H1 (cell line): ENCODE measurements around the gene C3orf52. TPM values are rescaled to one million over a fixed set of nuclear protein-coding genes. Genes with fewer than 3 reads are reported as not detected.

Source experiments
- CTCF ChIA-PET: fragments of 300-600 bp; sonication (Branson Sonifier 250); formaldehyde crosslinking; loops from one replicate; lab custom pipeline; 2021; ENCODE audit not compliant: partially characterized antibody; lab: Charles Lee
- POLR2A ChIA-PET: fragments of 300-600 bp; sonication (Branson Sonifier 250); formaldehyde crosslinking; loops from one replicate; lab custom pipeline; 2021; ENCODE audit warnings: inconsistent platforms; ENCODE audit not compliant: partially characterized antibody; lab: Charles Lee
- DNase-seq, 2 experiments: peaks; one replicate each; pipeline versions ENCODE4 v3.0.0 to v3.0.0-alpha.2; 2010 to 2022; ENCODE audit warnings: low spot score in 2 of 2, low read depth in 1 of 2, mixed read lengths in 1 of 2
- FAIRE-seq: peaks from 2 replicates; lab custom pipeline; 2011; peaks lifted over from hg19 to GRCh38; lab: Jason Lieb, UNC
- H2AFZ ChIP-seq: 2 replicates; pipeline ENCODE4 v1.8.1; 2012; ENCODE audit warnings: low read length, inconsistent platforms
- H2AK5ac ChIP-seq: 2 replicates; pipeline ENCODE4 v1.6.1; 2013; ENCODE audit warnings: low read depth, low read length
- H2BK120ac ChIP-seq: replicated peaks from 2 replicates; pipeline ENCODE3; 2013; ENCODE audit warnings: low read depth, low read length, inconsistent platforms
- H2BK12ac ChIP-seq: 2 replicates; pipeline ENCODE4 v1.6.1; 2013; ENCODE audit warnings: low read depth, low read length
- H2BK15ac ChIP-seq: 2 replicates; pipeline ENCODE4 v1.6.1; 2013; ENCODE audit warnings: low read length
- H2BK20ac ChIP-seq: 2 replicates; pipeline ENCODE4 v1.6.1; 2013; ENCODE audit warnings: low read length
- H2BK5ac ChIP-seq: 2 replicates; pipeline ENCODE4 v1.6.1; 2013; ENCODE audit warnings: low read depth, low read length
- H3K14ac ChIP-seq: 2 replicates; pipeline ENCODE4 v1.6.1; 2013; ENCODE audit warnings: inconsistent platforms; ENCODE audit not compliant: insufficient read length
- H3K18ac ChIP-seq: 2 replicates; pipeline ENCODE4 v1.6.1; 2013; ENCODE audit warnings: low read length; ENCODE audit errors: extremely low read depth
- H3K23ac ChIP-seq: 2 replicates; pipeline ENCODE4 v1.6.1; 2013; ENCODE audit warnings: inconsistent platforms; ENCODE audit not compliant: insufficient read length
- H3K23me2 ChIP-seq: 2 replicates; pipeline ENCODE4 v1.6.1; 2013; ENCODE audit warnings: low read depth, low read length
- H3K27ac ChIP-seq: 2 replicates; pipeline ENCODE4 v1.6.1; 2011; ENCODE audit warnings: low read depth, low read length, inconsistent platforms
- H3K27me3 ChIP-seq, 4 experiments: replicated peaks in 1 of 4; 1 replicate in 1 of 4; 2 replicates in 3 of 4; pipeline versions ENCODE4 v1.6.1 to v1.8.1; 2011 to 2013; ENCODE audit warnings: low read length in 3 of 4, mild to moderate bottlenecking in 3 of 4, inconsistent platforms in 2 of 4, mixed read lengths in 2 of 4, moderate library complexity in 1 of 4; ENCODE audit not compliant: control insufficient read depth in 3 of 4, insufficient read depth in 3 of 4; ENCODE audit errors: extremely low read depth in 1 of 4
- H3K36me3 ChIP-seq, 4 experiments: 2 replicates each; pipeline versions ENCODE4 v1.6.1 to v1.8.1; 2011 to 2013; ENCODE audit warnings: mild to moderate bottlenecking in 4 of 4, low read length in 3 of 4, moderate library complexity in 2 of 4, control low read depth in 1 of 4, inconsistent platforms in 1 of 4; ENCODE audit not compliant: insufficient read depth in 4 of 4, control insufficient read depth in 2 of 4
- H3K4ac ChIP-seq: replicated peaks from 2 replicates; pipeline ENCODE3; 2013; ENCODE audit warnings: low read length, low read depth, mixed read lengths, inconsistent platforms; ENCODE audit not compliant: insufficient read length
- H3K4me1 ChIP-seq, 4 experiments: replicated peaks in 1 of 4; 1 replicate in 1 of 4; 2 replicates in 3 of 4; pipeline versions ENCODE4 v1.6.1 to v1.8.1; 2011 to 2013; ENCODE audit warnings: low read length in 3 of 4, inconsistent platforms in 2 of 4, mixed read lengths in 1 of 4; ENCODE audit not compliant: insufficient read depth in 4 of 4, control insufficient read depth in 3 of 4
- H3K4me2 ChIP-seq, 2 experiments: 2 replicates each; pipeline versions ENCODE4 v1.6.1 to v1.8.1; 2011 to 2013; ENCODE audit warnings: low read depth in 2 of 2, low read length in 2 of 2, control low read depth in 1 of 2, inconsistent platforms in 1 of 2, mild to moderate bottlenecking in 1 of 2; ENCODE audit not compliant: insufficient read depth in 1 of 2
- H3K4me3 ChIP-seq, 4 experiments: fragments of 200-600, 300-600 bp in 1 of 4; sonication (generic), shearing (Covaris generic), sonication (Bioruptor Twin) in 1 of 4; 2 replicates each; pipeline versions ENCODE4 v1.5.1 to v1.8.1; 2011 to 2016; ENCODE audit warnings: low read length in 4 of 4, low read depth in 3 of 4, control low read depth in 2 of 4, inconsistent platforms in 2 of 4, mild to moderate bottlenecking in 2 of 4, mixed read lengths in 1 of 4, moderate library complexity in 1 of 4; ENCODE audit not compliant: insufficient read depth in 2 of 4; ENCODE audit errors: extremely low read depth in 1 of 4
- H3K56ac ChIP-seq: replicated peaks from 2 replicates; pipeline ENCODE3; 2013; ENCODE audit warnings: low read depth, mild to moderate bottlenecking, mixed read lengths, low read length, inconsistent platforms; ENCODE audit not compliant: insufficient read length
- H3K79me1 ChIP-seq: 2 replicates; pipeline ENCODE4 v1.6.1; 2013; ENCODE audit warnings: low read depth, low read length, control low read depth
- H3K79me2 ChIP-seq, 2 experiments: 2 replicates each; pipeline versions ENCODE4 v1.6.1 to v1.8.1; 2012 to 2013; ENCODE audit warnings: low read length in 2 of 2, mild to moderate bottlenecking in 2 of 2, inconsistent platforms in 1 of 2; ENCODE audit not compliant: insufficient read depth in 2 of 2, control insufficient read depth in 1 of 2
- H3K9ac ChIP-seq, 4 experiments: replicated peaks in 1 of 4; 1 replicate in 1 of 4; 2 replicates in 3 of 4; pipeline versions ENCODE4 v1.6.1 to v1.8.1; 2011 to 2013; ENCODE audit warnings: low read depth in 3 of 4, low read length in 3 of 4, control low read depth in 2 of 4, mild to moderate bottlenecking in 2 of 4, moderate library complexity in 2 of 4, inconsistent platforms in 1 of 4; ENCODE audit errors: extremely low read depth in 1 of 4
- H3K9me3 ChIP-seq, 2 experiments: 2 replicates each; pipeline versions ENCODE4 v1.6.1 to v1.8.1; 2012 to 2013; ENCODE audit warnings: mild to moderate bottlenecking in 2 of 2, moderate library complexity in 2 of 2, control low read depth in 1 of 2, inconsistent platforms in 1 of 2, low read depth in 1 of 2, low read length in 1 of 2, mixed read lengths in 1 of 2; ENCODE audit not compliant: insufficient read depth in 2 of 2
- H4K20me1 ChIP-seq, 2 experiments: replicated peaks in 1 of 2; 2 replicates each; pipeline versions ENCODE3 to v1.8.1; 2011 to 2013; ENCODE audit warnings: inconsistent platforms in 2 of 2, low read length in 2 of 2, mild to moderate bottlenecking in 1 of 2; ENCODE audit not compliant: insufficient read depth in 2 of 2, control insufficient read depth in 1 of 2
- H4K5ac ChIP-seq: 2 replicates; pipeline ENCODE4 v1.6.1; 2013; ENCODE audit warnings: low read length, low read depth, mixed read lengths, inconsistent platforms; ENCODE audit not compliant: insufficient read length
- H4K8ac ChIP-seq: 2 replicates; pipeline ENCODE4 v1.8.0; 2013; ENCODE audit warnings: mild to moderate bottlenecking, moderate library complexity, low read length, inconsistent platforms; ENCODE audit not compliant: insufficient read depth; ENCODE audit errors: extremely low read depth
- H4K91ac ChIP-seq: replicated peaks from 2 replicates; pipeline ENCODE3; 2013; ENCODE audit warnings: low read length, mixed read lengths, inconsistent platforms; ENCODE audit not compliant: insufficient read length
- WGBS, 2 experiments: shearing (Covaris generic) in 1 of 2; methylation state at CpG; one replicate each; pipeline versions ENCODE4 v1.1.6 to v1.1.7; 2013 to 2015; ENCODE audit warnings: low lambda C conversion rate in 2 of 2, mixed read lengths in 2 of 2, inconsistent platforms in 1 of 2, low coverage in 1 of 2, missing lambda C conversion rate in 1 of 2; ENCODE audit not compliant: insufficient replicate concordance in 2 of 2, insufficient coverage in 1 of 2, insufficient read length in 1 of 2; ENCODE audit errors: extremely low coverage in 1 of 2, missing lambda C conversion rate in 1 of 2; 5-methylcytosine and 5-hydroxymethylcytosine counted together
- polyA plus RNA-seq, 7 experiments: library from polyadenylated mRNA; depleted of rRNA in 3 of 7; stranded (reverse) in 5 of 7; unstranded in 2 of 7; fragments of >200 nt in 5 of 7; fragments of 200-250 nt in 2 of 7; gene quantifications; 1 replicate in 5 of 7; 2 replicates in 1 of 7; 4 replicates in 1 of 7; pipeline versions ENCODE4 v1.2.1 to v1.2.3, GENCODE V29; 2011 to 2013; ENCODE audit warnings: missing spikeins in 2 of 7, mixed read lengths in 2 of 7
- total RNA-seq: library from RNA; stranded (reverse); fragmentation: NEBNext Ultra II Directional; extraction: Animal tissue kit (Norgen Biotek cat#: 25700); gene quantifications from 2 replicates; pipeline ENCODE4 v1.2.1, GENCODE V29; 2021

C3orf52 gene
- total and polyA plus RNA-seq, 2 of the 8 experiments (the other 6 are each of a cell fraction or from before 2014, with no cell fraction given): 9.7 to 13.1 TPM

GRCh38 chr3:112048911-112049310 lies 37.3 kb upstream of the C3orf52 start:
- POLR2A ChIA-PET: no interaction called here
- Histone ChIP-seq H3K4me1 (peaks cover 0 to 10% (median 3%) of the 10 kb centered on the region in 4 experiments; a peak in 3 of 7 replicates), H4K91ac (no peak overlapping the region), H3K4me2 (no peak overlapping the region), H3K23me2 (no peaks in the 10 kb centered on the region; the same call in 1 of the 2 replicates), H3K79me2 (no peaks in the 10 kb centered on the region), H3K56ac (no peak overlapping the region), H2BK5ac (no peak overlapping the region), H3K27me3 (no peaks in the 10 kb centered on the region), H4K5ac (no peak overlapping the region), H2BK20ac (no peak overlapping the region), H3K14ac (no peak overlapping the region), H3K9me3 (no peaks in the 10 kb centered on the region), H3K4me3 (no peak overlapping the region), H2BK120ac (no peak overlapping the region), H2AK5ac (no peak overlapping the region), H2BK15ac (no peak overlapping the region), H3K9ac (no peak overlapping the region), H2BK12ac (no peak overlapping the region), H3K23ac (no peak overlapping the region), H2AFZ (peak overlapping the region; percentile 28; the same call in 1 of the 2 replicates), H3K36me3 (no peaks in the 10 kb centered on the region), H4K20me1 (no peaks in the 10 kb centered on the region), H3K4ac (no peak overlapping the region), H3K79me1 (no peaks in the 10 kb centered on the region), H3K18ac (no peak overlapping the region), H4K8ac (no peak overlapping the region), H3K27ac (no peak overlapping the region)
- no peak for FAIRE-seq
- 59% methylated on average over 8 of the region's 8 CpGs; no CpG with 5 or more reads in 1 of the 2 experiments for WGBS, 2 experiments
- CTCF ChIA-PET: interaction anchor here (0.8 to 1.1 kb wide), 2 partner anchors 10 to 15 kb away, joined by 3 to 4 read pairs; no protein-coding TSS in a partner anchor
- DNase-seq: peak in 1 of 2 experiments; percentile 5
